SK-N-SH (cell line): ENCODE data around the gene SEPTIN10. TPM values are rescaled to one million over a fixed set of nuclear protein-coding genes. Genes with fewer than 3 reads are reported as not detected.

Experiments
- CTCF ChIA-PET: fragments of 300-600, 350-600 bp; formaldehyde crosslinking; extraction: SDS; loops from one replicate; lab custom pipeline; 2021; lab: Yijun Ruan, JAX
- POLR2A ChIA-PET: fragments of 350-600 bp; sonication (Branson Sonifier 250); formaldehyde crosslinking; extraction: SDS; loops from one replicate; lab custom pipeline; 2020; ENCODE audit warnings: antibody characterized with exemption, inconsistent platforms; lab: Yijun Ruan, JAX
- DNase-seq: peaks from one replicate; pipeline ENCODE4 v3.0.0; 2012
- H2AFZ ChIP-seq: fragments of 200-600 bp; sonication (generic); 2 replicates; pipeline ENCODE4 v1.8.1; 2016; ENCODE audit warnings: antibody characterized with exemption, mild to moderate bottlenecking, low read depth
- H3F3A ChIP-seq: fragments of 200-600 bp; sonication (generic); replicated peaks from 2 replicates; pipeline ENCODE3; 2016; ENCODE audit warnings: antibody characterized with exemption, mild to moderate bottlenecking; ENCODE audit not compliant: insufficient read depth
- H3K27ac ChIP-seq, 2 experiments: fragments of 200-500 bp in 1 of 2; fragments of 200-600 bp in 1 of 2; sonication (Bioruptor generic) in 1 of 2; sonication (generic), shearing (Covaris generic) in 1 of 2; 2 replicates each; pipeline versions ENCODE4 v1.5.1 to v1.6.1; 2014 to 2016; ENCODE audit warnings: low read depth in 2 of 2, inconsistent platforms in 1 of 2, low read length in 1 of 2, mild to moderate bottlenecking in 1 of 2, mixed read lengths in 1 of 2
- H3K27me3 ChIP-seq: fragments of 200-600 bp; sonication (generic), shearing (Covaris generic); 2 replicates; pipeline ENCODE4 v1.6.1; 2016; ENCODE audit warnings: mixed run types; ENCODE audit not compliant: insufficient read depth
- H3K36me3 ChIP-seq, 2 experiments: fragments of 200-500 bp in 1 of 2; fragments of 200-600 bp in 1 of 2; sonication (Bioruptor generic) in 1 of 2; sonication (generic) in 1 of 2; replicated peaks in 1 of 2; 2 replicates each; pipeline versions ENCODE3 to v1.5.1; 2014 to 2016; ENCODE audit warnings: low read length in 1 of 2, mild to moderate bottlenecking in 1 of 2; ENCODE audit not compliant: insufficient read depth in 2 of 2, control insufficient read depth in 1 of 2
- H3K4me1 ChIP-seq, 2 experiments: fragments of 200-500 bp in 1 of 2; fragments of 200-600 bp in 1 of 2; sonication (Bioruptor generic) in 1 of 2; sonication (generic), shearing (Covaris generic) in 1 of 2; 2 replicates each; pipeline versions ENCODE4 v1.5.1 to v1.6.1; 2014 to 2016; ENCODE audit warnings: low read depth in 1 of 2, low read length in 1 of 2, mixed run types in 1 of 2; ENCODE audit not compliant: insufficient read depth in 2 of 2, control insufficient read depth in 1 of 2
- H3K4me2 ChIP-seq: fragments of 200-600 bp; sonication (generic), shearing (Covaris generic); 2 replicates; pipeline ENCODE4 v1.6.1; 2017; ENCODE audit warnings: mixed run types
- H3K4me3 ChIP-seq, 2 experiments: fragments of 200-500 bp in 1 of 2; fragments of 200-600 bp in 1 of 2; sonication (Bioruptor generic) in 1 of 2; sonication (generic), shearing (Covaris generic) in 1 of 2; 2 replicates each; pipeline versions ENCODE4 v1.5.1 to v1.8.1; 2014 to 2016; ENCODE audit warnings: low read depth in 2 of 2, inconsistent platforms in 1 of 2, low read length in 1 of 2, mild to moderate bottlenecking in 1 of 2, mixed read lengths in 1 of 2, moderate library complexity in 1 of 2
- H3K79me2 ChIP-seq: fragments of 200-600 bp; sonication (generic); 2 replicates; pipeline ENCODE4 v1.8.1; 2017; ENCODE audit warnings: mild to moderate bottlenecking; ENCODE audit not compliant: insufficient read depth
- H3K9ac ChIP-seq: fragments of 200-600 bp; sonication (generic); 2 replicates; pipeline ENCODE4 v1.6.1; 2017; ENCODE audit warnings: mixed run types
- H3K9me2 ChIP-seq: fragments of 200-600 bp; sonication (generic); 2 replicates; pipeline ENCODE4 v1.6.1; 2017; ENCODE audit warnings: mixed run types
- H3K9me3 ChIP-seq: fragments of 200-600 bp; sonication (generic); 2 replicates; pipeline ENCODE4 v1.6.1; 2017; ENCODE audit warnings: mixed run types, mild to moderate bottlenecking, moderate library complexity
- H4K20me1 ChIP-seq: fragments of 200-600 bp; sonication (generic); 2 replicates; pipeline ENCODE4 v1.6.1; 2017; ENCODE audit warnings: mild to moderate bottlenecking, mixed run types; ENCODE audit not compliant: insufficient read depth
- EZH2phosphoT487 ChIP-seq: fragments of 200-600 bp; sonication (generic); IDR thresholded peaks from 2 replicates; pipeline ENCODE4 v1.6.1; 2017; ENCODE audit warnings: low read depth, mixed run types, mild to moderate bottlenecking, antibody characterized with exemption, moderate library complexity, borderline replicate concordance
- FOSL2 ChIP-seq: IDR thresholded peaks from 2 replicates; pipeline ENCODE4 v1.4.0; 2012; ENCODE audit warnings: low read depth, mild to moderate bottlenecking, moderate library complexity, borderline replicate concordance
- JUND ChIP-seq: IDR thresholded peaks from 2 replicates; pipeline ENCODE4 v1.4.0; 2012
- RAD21 ChIP-seq: IDR thresholded peaks from 2 replicates; pipeline ENCODE4 v1.6.1; 2012; ENCODE audit warnings: mild to moderate bottlenecking, low read length
- SIN3A ChIP-seq: IDR thresholded peaks from 2 replicates; pipeline ENCODE4 v1.6.1; 2012; ENCODE audit warnings: low read depth, mild to moderate bottlenecking, low read length, moderate library complexity, borderline replicate concordance
- YY1 ChIP-seq: IDR thresholded peaks from 2 replicates; pipeline ENCODE4 v1.4.0; 2012; ENCODE audit warnings: low read depth, mild to moderate bottlenecking
- WGBS: methylation state at CpG from one replicate; pipeline ENCODE4 v1.1.6; 2017; ENCODE audit warnings: low lambda C conversion rate; 5-methylcytosine and 5-hydroxymethylcytosine counted together
- polyA plus RNA-seq, 3 experiments: library from polyadenylated mRNA; depleted of rRNA; stranded (reverse); fragments of >200 nt; gene quantifications; 2 replicates each; pipeline ENCODE4 v1.2.3, GENCODE V29; 2012
- TF ChIP-seq, protein P1 (sequence below): IDR thresholded peaks from 2 replicates; pipeline ENCODE4 v1.4.0; 2012; ENCODE audit warnings: low read depth, borderline replicate concordance
- TF ChIP-seq, protein P2 (sequence below): IDR thresholded peaks from 2 replicates; pipeline ENCODE4; 2012
- TF ChIP-seq, protein P3 (sequence below): fragments of 200-600 bp; sonication (generic); IDR thresholded peaks from 2 replicates; pipeline ENCODE4 v1.6.1; 2017; ENCODE audit warnings: antibody characterized with exemption, mild to moderate bottlenecking, moderate library complexity

Gene SEPTIN10
- polyA plus RNA-seq, 1 of the 3 experiments (the other 2 are of a cell fraction): 46.5 TPM

DNA sequence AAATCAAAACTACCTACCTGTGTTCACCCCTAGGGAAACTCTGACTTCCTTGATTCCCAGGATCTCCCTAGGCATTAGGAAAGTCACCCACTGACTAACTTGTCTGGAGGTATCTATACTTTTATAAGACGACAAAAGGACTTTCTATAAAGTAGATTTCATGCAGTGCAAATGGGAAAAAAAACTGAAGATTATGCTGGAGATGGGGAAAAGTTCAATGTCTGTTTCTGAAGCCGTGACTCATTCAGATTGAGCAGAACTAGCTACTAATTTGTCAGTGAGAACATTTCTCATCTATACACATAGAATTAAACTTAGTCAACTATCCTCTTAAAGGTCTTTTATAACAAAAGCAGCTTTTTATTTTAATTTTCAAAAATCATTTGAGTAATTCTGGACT lies 6.0 kb downstream of the SEPTIN10 start (continued):
- TF ChIP-seq, protein P1, sequence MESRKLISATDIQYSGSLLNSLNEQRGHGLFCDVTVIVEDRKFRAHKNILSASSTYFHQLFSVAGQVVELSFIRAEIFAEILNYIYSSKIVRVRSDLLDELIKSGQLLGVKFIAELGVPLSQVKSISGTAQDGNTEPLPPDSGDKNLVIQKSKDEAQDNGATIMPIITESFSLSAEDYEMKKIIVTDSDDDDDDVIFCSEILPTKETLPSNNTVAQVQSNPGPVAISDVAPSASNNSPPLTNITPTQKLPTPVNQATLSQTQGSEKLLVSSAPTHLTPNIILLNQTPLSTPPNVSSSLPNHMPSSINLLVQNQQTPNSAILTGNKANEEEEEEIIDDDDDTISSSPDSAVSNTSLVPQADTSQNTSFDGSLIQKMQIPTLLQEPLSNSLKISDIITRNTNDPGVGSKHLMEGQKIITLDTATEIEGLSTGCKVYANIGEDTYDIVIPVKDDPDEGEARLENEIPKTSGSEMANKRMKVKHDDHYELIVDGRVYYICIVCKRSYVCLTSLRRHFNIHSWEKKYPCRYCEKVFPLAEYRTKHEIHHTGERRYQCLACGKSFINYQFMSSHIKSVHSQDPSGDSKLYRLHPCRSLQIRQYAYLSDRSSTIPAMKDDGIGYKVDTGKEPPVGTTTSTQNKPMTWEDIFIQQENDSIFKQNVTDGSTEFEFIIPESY: no peak
- TF ChIP-seq, protein P2, sequence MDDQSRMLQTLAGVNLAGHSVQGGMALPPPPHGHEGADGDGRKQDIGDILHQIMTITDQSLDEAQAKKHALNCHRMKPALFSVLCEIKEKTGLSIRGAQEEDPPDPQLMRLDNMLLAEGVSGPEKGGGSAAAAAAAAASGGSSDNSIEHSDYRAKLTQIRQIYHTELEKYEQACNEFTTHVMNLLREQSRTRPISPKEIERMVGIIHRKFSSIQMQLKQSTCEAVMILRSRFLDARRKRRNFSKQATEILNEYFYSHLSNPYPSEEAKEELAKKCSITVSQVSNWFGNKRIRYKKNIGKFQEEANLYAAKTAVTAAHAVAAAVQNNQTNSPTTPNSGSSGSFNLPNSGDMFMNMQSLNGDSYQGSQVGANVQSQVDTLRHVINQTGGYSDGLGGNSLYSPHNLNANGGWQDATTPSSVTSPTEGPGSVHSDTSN: peak; percentile 12; the same call in 1 of the 2 replicates
- no peak for TF ChIP-seq EZH2phosphoT487
- TF ChIP-seq, all 33 proteins: peak for 3

DNA sequence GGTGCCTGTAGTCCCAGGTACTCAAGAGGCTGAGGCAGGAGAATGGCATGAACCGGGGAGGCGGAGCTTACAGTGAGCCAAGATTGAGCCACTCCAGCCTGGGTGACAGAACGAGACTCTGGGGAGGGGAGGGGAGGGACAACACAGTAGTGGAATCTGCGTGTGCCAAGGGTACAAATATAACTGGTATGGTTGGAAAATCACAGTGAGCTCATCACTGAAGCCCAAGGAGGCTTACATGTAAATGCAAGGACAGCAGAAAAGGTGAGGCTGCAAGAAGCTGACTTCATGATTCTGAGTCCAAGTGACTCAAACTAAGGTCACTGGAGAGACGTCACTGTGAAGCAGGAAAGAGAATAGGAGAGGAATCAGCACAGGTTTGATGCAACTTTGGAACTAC lies 9.2 kb downstream of the SEPTIN10 start:
- H3K79me2 ChIP-seq: peaks cover 98% of the 10 kb centered on the region
- 49% methylated on average over 5 of the region's 5 CpGs for whole genome bisulfite sequencing
- H3K4me3 ChIP-seq: no peak overlapping the region
- peaks cover 27% of the 10 kb centered on the region for H3F3A ChIP-seq
- peaks cover 2 to 3% of the 10 kb centered on the region in 2 experiments for H3K36me3 ChIP-seq
- H3K9ac ChIP-seq: no peak overlapping the region
- H3K9me3 ChIP-seq: no peaks in the 10 kb centered on the region
- H4K20me1 ChIP-seq: peaks cover 39% of the 10 kb centered on the region
- no peak overlapping the region for H3K4me2 ChIP-seq
- H3K27me3 ChIP-seq: no peaks in the 10 kb centered on the region
- H3K4me1 ChIP-seq: peaks cover 5 to 32% of the 10 kb centered on the region in 2 experiments
- no peaks in the 10 kb centered on the region for H3K9me2 ChIP-seq
- no peak for DNase-seq
- H3K27ac ChIP-seq: peak overlapping the region in 1 of 2 experiments; percentile 25; a peak in 2 of 4 replicates
- ChIA-PET POLR2A (no interaction called here), CTCF (interaction anchor here (1.1 to 1.4 kb wide), 2 partner anchors 10 to 59 kb away, joined by 4 read pairs; partner anchors contain the start of genes SEPTIN10 and SOWAHC)
- TF ChIP-seq, protein P3, sequence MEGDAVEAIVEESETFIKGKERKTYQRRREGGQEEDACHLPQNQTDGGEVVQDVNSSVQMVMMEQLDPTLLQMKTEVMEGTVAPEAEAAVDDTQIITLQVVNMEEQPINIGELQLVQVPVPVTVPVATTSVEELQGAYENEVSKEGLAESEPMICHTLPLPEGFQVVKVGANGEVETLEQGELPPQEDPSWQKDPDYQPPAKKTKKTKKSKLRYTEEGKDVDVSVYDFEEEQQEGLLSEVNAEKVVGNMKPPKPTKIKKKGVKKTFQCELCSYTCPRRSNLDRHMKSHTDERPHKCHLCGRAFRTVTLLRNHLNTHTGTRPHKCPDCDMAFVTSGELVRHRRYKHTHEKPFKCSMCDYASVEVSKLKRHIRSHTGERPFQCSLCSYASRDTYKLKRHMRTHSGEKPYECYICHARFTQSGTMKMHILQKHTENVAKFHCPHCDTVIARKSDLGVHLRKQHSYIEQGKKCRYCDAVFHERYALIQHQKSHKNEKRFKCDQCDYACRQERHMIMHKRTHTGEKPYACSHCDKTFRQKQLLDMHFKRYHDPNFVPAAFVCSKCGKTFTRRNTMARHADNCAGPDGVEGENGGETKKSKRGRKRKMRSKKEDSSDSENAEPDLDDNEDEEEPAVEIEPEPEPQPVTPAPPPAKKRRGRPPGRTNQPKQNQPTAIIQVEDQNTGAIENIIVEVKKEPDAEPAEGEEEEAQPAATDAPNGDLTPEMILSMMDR: no peak
- peak; percentile 3; the same call in 1 of the 2 replicates for TF ChIP-seq JUND
- no peak for TF ChIP-seq YY1
- peak; percentile 44; the same call in 1 of the 2 replicates for TF ChIP-seq FOSL2
- TF ChIP-seq RAD21: no peak
- no peak for TF ChIP-seq SIN3A
- H2AFZ ChIP-seq: no peak overlapping the region
